Measurements from ENCODE around the gene GPATCH2. TPM values are rescaled to one million over a fixed set of nuclear protein-coding genes. Genes with fewer than 3 reads are reported as not detected.

GPATCH2 gene
- total RNA-seq, 4 donors from 2014 or later, result 10.4 to 22.7 (median 12.1) TPM

DNA sequence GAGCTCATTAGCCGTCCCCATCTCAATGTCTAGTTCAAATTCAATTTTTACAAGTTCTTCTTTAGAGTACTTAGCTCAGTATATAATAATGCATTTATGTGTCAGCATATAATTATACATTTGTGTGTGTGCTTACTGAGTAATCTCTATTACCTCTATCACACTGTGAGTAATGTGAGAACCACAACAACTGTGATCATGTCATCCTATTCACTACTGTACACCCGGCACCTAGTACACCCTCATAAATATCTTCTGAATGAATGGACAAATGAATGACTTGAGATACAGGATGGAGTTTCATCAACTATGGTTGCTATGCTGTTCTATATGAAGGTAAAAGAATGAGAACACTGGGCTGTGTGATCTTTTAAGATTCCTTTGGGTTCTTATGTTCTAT, 124.0 kb downstream of the GPATCH2 start:
- no peak for TF ChIP-seq CTCF (IDR thresholded peaks at IDR 0.05)

DNA sequence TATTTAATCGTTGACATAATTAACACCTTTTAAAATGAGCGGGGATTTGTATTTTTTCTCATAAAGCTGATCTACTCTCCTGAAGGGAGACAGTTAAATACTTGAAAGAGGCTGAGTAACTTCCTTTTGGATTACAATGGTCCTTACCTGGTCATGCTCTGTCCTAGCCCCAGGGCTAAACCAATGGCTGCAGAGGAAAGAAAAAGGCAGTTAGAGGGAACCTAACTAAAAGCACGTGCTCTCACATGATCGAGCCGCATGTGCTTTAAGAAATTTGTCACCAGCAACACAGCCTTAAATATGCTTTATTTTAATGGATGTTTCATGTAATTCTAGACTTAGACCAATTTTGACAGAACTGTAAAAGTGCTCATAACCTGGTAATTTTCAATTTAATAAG, 132.7 kb downstream of the GPATCH2 start:
- no peak for ATAC-seq (ENCODE audit: low FRiP score)
- no peak for DNase-seq (ENCODE audit: low spot score)
- TF ChIP-seq CTCF (IDR thresholded peaks at IDR 0.05), result no peak

More for the DNA sequence above, 124.0 kb downstream of the GPATCH2 start:
- no peak for DNase-seq (ENCODE audit: low spot score)
- ATAC-seq (ENCODE audit: low FRiP score), result no peak

GRCh38 chr1:217495249-217495648, 135.6 kb downstream of the GPATCH2 start:
- ATAC-seq (ENCODE audit: low FRiP score) (no peak), DNase-seq (ENCODE audit: low spot score) (no peak)
- no peak for TF ChIP-seq CTCF (IDR thresholded peaks at IDR 0.05)

- TF ChIP-seq CTCF (IDR thresholded peaks at IDR 0.05), result no peak
- ATAC-seq (ENCODE audit: low FRiP score) (no peak), DNase-seq (ENCODE audit: low spot score) (no peak)
These were observed 136.1 kb downstream of the GPATCH2 start for GRCh38 chr1:217494767-217495166.

DNA sequence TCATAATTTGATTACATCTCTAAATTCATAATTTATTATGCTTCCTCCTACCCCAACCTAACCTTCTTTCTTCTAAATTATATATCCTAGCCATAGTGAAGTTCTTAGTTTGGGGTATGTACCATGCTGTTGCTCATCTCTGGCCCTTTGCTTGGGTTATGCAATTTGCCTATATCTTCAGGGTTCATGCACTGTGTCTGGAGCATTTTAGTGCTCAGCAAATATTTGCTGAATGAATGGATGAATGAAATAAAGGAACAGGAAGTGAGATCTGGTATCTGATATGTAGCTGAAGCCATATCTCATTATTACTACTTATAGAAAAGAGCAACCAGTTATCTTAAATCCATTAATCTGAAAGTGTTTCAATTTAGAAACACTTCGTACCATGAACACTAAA, 137.6 kb downstream of the GPATCH2 start:
- ATAC-seq (ENCODE audit: low FRiP score) (no peak), DNase-seq (ENCODE audit: low spot score) (no peak)
- no peak for TF ChIP-seq CTCF (IDR thresholded peaks at IDR 0.05)

GRCh38 chr1:217484871-217485270, 146.0 kb downstream of the GPATCH2 start:
- DNase-seq (ENCODE audit: low spot score), result no peak
- no peak for ATAC-seq (ENCODE audit: low FRiP score)
- no peak for TF ChIP-seq CTCF (IDR thresholded peaks at IDR 0.05)

DNA sequence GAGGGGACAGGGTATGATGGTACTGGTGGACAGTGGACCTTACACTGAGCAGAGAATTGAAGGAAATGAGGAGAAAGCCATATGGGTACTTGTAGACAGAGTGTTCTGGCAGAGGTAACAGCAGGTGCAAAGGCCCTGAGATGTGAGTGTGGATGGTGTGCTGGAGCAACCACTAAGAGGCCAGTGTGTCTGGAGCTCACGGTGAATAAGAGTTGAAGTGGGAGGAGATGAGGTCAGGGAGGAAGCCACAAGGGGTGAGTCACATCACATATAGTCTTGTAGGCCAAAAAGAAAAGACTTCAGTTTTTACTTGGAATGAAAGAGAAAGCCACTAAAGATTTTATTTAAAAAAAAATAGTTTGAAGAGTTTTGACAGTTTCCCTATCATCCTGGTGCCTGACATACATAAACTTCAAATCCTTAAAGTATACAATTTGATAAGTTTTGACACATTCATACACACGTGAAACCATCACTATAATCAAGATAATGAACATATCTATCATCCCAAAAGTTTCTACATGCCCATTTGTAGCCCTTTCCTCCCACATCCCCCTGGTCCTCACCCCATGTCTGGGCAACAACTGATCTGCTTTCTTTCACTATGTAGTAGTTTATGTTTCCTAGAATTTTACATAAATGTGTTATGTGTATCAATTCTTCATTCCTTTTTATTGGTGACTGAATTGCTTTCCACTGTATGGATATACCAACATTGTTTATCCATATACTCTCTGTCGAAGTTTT, 148.4 kb downstream of the GPATCH2 start:
- ATAC-seq (ENCODE audit: low FRiP score) (no peak), DNase-seq (ENCODE audit: low spot score) (no peak)
- no peak for TF ChIP-seq CTCF (IDR thresholded peaks at IDR 0.05)

All from omental fat pad (tissue), 4 donors.